Epithelial cell of esophagus (primary cell): ENCODE results near the gene TTC9.
A peak's percentile ranks its signal among the peaks of the same experiment; 100 is the strongest.

ENCODE experiments used
- DNase-seq: peaks from one replicate; pipeline ENCODE4 v3.0.0; 2010; ENCODE audit warnings: low read depth
- H3K4me3 ChIP-seq: 2 replicates; pipeline ENCODE4 v1.5.1; 2011; ENCODE audit warnings: mild to moderate bottlenecking, low read length, control low read depth
- TF ChIP-seq, protein P1 (sequence below): IDR thresholded peaks from 2 replicates; pipeline ENCODE4 v1.5.1; 2011; ENCODE audit warnings: low read depth, mild to moderate bottlenecking, low read length, control low read depth, inconsistent platforms; ENCODE audit not compliant: insufficient read depth; ENCODE audit errors: missing control alignments

Gene TTC9

GRCh38 chr14:70722418-70722817 lies 80.7 kb downstream of the TTC9 start:
- DNase-seq = no peak
- H3K4me3 ChIP-seq = no peak overlapping the region
- TF ChIP-seq, protein P1, sequence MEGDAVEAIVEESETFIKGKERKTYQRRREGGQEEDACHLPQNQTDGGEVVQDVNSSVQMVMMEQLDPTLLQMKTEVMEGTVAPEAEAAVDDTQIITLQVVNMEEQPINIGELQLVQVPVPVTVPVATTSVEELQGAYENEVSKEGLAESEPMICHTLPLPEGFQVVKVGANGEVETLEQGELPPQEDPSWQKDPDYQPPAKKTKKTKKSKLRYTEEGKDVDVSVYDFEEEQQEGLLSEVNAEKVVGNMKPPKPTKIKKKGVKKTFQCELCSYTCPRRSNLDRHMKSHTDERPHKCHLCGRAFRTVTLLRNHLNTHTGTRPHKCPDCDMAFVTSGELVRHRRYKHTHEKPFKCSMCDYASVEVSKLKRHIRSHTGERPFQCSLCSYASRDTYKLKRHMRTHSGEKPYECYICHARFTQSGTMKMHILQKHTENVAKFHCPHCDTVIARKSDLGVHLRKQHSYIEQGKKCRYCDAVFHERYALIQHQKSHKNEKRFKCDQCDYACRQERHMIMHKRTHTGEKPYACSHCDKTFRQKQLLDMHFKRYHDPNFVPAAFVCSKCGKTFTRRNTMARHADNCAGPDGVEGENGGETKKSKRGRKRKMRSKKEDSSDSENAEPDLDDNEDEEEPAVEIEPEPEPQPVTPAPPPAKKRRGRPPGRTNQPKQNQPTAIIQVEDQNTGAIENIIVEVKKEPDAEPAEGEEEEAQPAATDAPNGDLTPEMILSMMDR = no peak

DNA sequence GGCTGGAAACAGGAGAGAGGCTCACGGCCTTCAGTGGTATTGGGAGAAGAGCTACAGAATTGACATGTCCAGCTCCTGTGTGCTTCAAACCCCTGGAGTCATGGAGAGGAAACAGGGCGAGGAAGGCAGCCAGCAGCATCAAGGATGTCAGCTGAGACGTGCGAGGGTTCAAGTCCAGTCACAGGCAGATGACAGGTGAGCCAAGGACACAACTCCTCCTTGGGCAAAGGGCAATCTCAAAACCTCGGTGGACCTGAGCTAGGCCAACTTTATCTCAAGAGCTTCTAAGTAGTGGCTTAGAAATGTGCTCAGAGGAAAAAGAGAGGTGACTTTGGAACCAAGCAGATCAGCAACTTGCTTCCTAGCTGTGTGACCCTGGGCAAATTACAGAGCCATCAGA lies 81.6 kb downstream of the TTC9 start:
- no peak overlapping the region for H3K4me3 ChIP-seq
- DNase-seq = no peak
- TF ChIP-seq, protein P1 = no peak

- peak; percentile 58 for DNase-seq
- H3K4me3 ChIP-seq = no peak overlapping the region
- TF ChIP-seq, protein P1 = peak; percentile 21
Measured at GRCh38 chr14:70724110-70724509, 82.4 kb downstream of the TTC9 start.

GRCh38 chr14:70724944-70725343 lies 83.2 kb downstream of the TTC9 start:
- DNase-seq = peak; percentile 29
- H3K4me3 ChIP-seq = no peak overlapping the region
- TF ChIP-seq, protein P1 = no peak
